ENCODE data around the gene OBSL1.

DNA sequence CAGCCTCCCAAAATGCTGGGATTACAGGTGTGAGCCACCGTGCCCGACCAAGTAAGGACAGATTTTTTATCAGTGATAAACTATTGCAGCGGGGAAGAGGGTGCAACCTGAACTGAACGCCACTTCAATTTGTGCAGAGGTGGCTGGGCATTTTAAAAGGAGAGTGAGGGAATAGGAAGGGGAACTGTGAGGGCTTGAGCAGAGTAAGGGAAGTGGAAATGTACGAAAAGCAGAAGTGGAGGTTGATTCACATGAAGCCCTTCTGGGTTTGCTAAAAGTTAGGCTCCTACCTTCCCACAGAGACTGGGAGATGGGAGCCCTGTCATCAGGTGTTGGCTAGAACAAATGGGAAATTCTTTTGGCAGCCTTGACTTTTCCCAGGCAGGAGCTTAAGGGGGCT, 32.4 kb upstream of the OBSL1 start:
- TF ChIP-seq POLR2AphosphoS5 (IDR thresholded peaks at IDR 0.05; ENCODE audit: low read depth, low read length) = no peak
- no peak for TF ChIP-seq POLR2A (IDR thresholded peaks at IDR 0.05; ENCODE audit: low read depth, low read length)
- no peak for TF ChIP-seq TAF1 (IDR thresholded peaks at IDR 0.05; ENCODE audit: borderline replicate concordance, low read depth, low read length)
